KMS-11 (cell line): ENCODE data around the gene SLC6A17.

Source experiments
- H2AFZ ChIP-seq: fragments of 200-600 bp; sonication (generic); 2 replicates; pipeline ENCODE4 v1.6.1; 2016; ENCODE audit warnings: antibody characterized with exemption, mixed run types, low read depth
- H3K27ac ChIP-seq: fragments of 200-600 bp; sonication (generic); 2 replicates; pipeline ENCODE4 v1.6.1; 2016; ENCODE audit warnings: mild to moderate bottlenecking, mixed run types
- H3K27me3 ChIP-seq: fragments of 200-600 bp; sonication (generic); 2 replicates; pipeline ENCODE4 v1.6.1; 2017; ENCODE audit warnings: mild to moderate bottlenecking, low read depth, mixed run types, moderate library complexity; ENCODE audit not compliant: insufficient read depth
- H3K36me3 ChIP-seq: fragments of 200-600 bp; sonication (generic); 2 replicates; pipeline ENCODE4 v1.6.1; 2017; ENCODE audit warnings: mild to moderate bottlenecking, mixed run types; ENCODE audit not compliant: insufficient read depth
- H3K4me1 ChIP-seq: fragments of 200-600 bp; sonication (generic); 2 replicates; pipeline ENCODE4 v1.6.1; 2016; ENCODE audit warnings: mild to moderate bottlenecking, low read depth, mixed run types; ENCODE audit not compliant: poor library complexity, severe bottlenecking
- H3K4me2 ChIP-seq: fragments of 200-600 bp; sonication (generic); 2 replicates; pipeline ENCODE4 v1.7.0; 2016; ENCODE audit warnings: mild to moderate bottlenecking, mixed run types
- H3K4me3 ChIP-seq: fragments of 200-600 bp; sonication (generic); IDR thresholded peaks from 2 replicates; pipeline ENCODE4 v1.6.1; 2017; ENCODE audit warnings: low read depth, low read length, mixed read lengths; ENCODE audit not compliant: insufficient read depth
- H3K79me2 ChIP-seq: fragments of 200-600 bp; sonication (generic); 2 replicates; pipeline ENCODE4 v1.6.1; 2016; ENCODE audit warnings: low read depth, mixed run types; ENCODE audit not compliant: insufficient read depth
- H3K9ac ChIP-seq: fragments of 200-600 bp; sonication (generic); 2 replicates; pipeline ENCODE4 v1.6.1; 2016; ENCODE audit warnings: mild to moderate bottlenecking, mixed run types
- H4K20me1 ChIP-seq: fragments of 200-600 bp; sonication (generic); 2 replicates; pipeline ENCODE4 v1.6.1; 2016; ENCODE audit warnings: mild to moderate bottlenecking, mixed run types; ENCODE audit not compliant: insufficient read depth
- TF ChIP-seq, protein P1 (sequence below): fragments of 200-600 bp; sonication (generic); conservative IDR thresholded peaks from 2 replicates; pipeline ENCODE4 v1.6.1; 2017; ENCODE audit warnings: low read depth, mild to moderate bottlenecking, antibody characterized with exemption, low read length, moderate library complexity, mixed read lengths

SLC6A17 gene

DNA sequence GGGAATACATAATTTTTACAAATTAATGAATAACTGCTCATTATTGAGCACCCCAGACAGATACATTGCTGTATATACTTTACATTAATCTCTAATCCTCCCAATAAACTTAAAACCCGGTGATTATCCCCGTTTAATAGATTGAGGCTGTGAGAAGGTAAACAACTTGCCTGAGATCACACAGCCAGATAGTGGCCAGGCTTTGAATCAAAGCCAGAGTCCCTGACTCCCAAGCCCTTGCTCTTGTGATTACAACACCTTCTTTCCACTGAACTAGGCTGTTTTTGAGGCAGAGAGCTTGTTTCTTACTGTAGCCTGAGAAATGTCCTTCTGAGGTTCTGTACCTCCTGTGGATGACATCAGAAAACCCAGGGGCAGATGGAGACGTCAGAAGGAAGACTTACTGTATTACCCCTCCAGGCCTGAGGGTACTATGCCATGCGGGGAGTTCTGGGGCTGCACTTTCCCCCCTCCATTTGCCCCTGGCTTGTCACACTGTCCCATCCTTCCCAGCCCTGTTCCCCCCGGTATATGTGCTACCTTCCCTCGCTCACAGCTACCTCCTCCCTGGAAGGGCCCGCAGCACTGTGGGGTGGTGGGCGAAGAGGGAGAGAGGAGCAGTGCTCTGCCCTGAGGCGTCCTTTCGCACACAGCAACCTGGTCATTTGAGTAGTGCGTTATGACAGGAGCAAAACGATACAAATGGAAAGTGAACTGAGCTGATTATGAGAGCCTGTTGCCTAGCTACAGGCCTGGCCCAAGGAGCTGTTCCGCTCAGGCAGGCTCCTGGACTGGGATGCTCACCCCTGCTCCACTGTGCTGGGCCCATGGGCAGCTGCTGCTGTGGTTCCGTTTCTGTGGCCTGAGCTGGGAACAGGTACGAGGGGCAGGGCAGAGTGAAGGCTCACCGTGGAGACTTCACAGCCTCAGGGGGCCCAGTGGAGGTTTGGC lies 64.4 kb downstream of the SLC6A17 start:
- Histone ChIP-seq H3K4me2 (no peak overlapping the region), H3K36me3 (no peaks in the 10 kb centered on the region), H3K79me2 (no peaks in the 10 kb centered on the region), H4K20me1 (no peaks in the 10 kb centered on the region), H3K27ac (no peak overlapping the region), H3K27me3 (no peaks in the 10 kb centered on the region), H3K4me3 (no peak overlapping the region), H2AFZ (no peak overlapping the region), H3K4me1 (peaks cover under 1% of the 10 kb centered on the region), H3K9ac (no peak overlapping the region)
- TF ChIP-seq, protein P1, sequence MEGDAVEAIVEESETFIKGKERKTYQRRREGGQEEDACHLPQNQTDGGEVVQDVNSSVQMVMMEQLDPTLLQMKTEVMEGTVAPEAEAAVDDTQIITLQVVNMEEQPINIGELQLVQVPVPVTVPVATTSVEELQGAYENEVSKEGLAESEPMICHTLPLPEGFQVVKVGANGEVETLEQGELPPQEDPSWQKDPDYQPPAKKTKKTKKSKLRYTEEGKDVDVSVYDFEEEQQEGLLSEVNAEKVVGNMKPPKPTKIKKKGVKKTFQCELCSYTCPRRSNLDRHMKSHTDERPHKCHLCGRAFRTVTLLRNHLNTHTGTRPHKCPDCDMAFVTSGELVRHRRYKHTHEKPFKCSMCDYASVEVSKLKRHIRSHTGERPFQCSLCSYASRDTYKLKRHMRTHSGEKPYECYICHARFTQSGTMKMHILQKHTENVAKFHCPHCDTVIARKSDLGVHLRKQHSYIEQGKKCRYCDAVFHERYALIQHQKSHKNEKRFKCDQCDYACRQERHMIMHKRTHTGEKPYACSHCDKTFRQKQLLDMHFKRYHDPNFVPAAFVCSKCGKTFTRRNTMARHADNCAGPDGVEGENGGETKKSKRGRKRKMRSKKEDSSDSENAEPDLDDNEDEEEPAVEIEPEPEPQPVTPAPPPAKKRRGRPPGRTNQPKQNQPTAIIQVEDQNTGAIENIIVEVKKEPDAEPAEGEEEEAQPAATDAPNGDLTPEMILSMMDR: no peak

DNA sequence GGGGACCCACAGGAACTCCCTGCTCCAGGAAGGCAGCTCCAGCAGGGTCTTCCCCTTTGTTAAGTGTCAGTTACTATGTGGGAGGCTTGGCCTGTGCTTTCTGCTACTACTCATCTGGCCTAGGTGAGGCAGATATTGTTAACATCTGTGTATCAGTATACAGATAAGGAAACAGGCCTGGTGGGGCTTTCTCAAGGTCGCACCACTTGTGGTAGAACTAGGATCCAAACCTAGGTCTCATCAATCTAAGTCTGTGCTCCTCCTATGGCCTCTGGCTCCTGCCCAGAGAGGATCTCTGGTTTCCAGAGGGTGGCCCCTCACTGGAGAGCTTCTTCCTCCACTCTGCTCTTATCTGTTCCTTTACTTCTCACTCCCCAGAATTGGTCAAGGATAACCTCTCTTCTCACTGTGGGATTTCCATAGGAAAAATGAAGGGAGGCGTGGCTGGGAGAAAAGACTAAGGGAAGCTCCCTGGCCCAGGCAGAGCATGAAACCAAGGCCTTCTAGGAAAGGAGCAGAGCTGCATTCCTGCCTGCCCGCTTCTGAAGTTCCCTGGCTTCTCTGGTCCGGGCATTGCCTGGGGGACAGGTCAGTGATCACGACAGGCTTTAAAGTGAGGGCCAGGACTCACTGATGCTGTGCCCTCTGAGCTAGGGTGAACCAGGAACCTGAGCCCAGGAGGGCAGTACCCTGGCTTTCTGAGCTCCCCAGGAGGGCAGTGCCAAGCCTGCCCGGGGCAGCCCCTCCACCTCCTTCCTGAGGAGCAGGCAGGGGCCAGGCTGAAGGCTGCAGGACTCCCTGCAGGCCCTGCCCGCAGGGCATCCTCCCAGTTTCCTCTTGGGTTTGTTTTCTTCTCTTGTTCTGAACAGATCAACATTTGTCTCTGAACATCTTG lies 65.6 kb downstream of the SLC6A17 start:
- H3K4me3 ChIP-seq: no peak overlapping the region
- no peaks in the 10 kb centered on the region for H4K20me1 ChIP-seq
- H3K27me3 ChIP-seq: no peaks in the 10 kb centered on the region
- no peak overlapping the region for H3K4me2 ChIP-seq
- no peaks in the 10 kb centered on the region for H3K36me3 ChIP-seq
- TF ChIP-seq, protein P1: no peak
- no peaks in the 10 kb centered on the region for H3K79me2 ChIP-seq
- no peak overlapping the region for H2AFZ ChIP-seq
- no peak overlapping the region for H3K9ac ChIP-seq
- no peak overlapping the region for H3K27ac ChIP-seq
- no peaks in the 10 kb centered on the region for H3K4me1 ChIP-seq

DNA sequence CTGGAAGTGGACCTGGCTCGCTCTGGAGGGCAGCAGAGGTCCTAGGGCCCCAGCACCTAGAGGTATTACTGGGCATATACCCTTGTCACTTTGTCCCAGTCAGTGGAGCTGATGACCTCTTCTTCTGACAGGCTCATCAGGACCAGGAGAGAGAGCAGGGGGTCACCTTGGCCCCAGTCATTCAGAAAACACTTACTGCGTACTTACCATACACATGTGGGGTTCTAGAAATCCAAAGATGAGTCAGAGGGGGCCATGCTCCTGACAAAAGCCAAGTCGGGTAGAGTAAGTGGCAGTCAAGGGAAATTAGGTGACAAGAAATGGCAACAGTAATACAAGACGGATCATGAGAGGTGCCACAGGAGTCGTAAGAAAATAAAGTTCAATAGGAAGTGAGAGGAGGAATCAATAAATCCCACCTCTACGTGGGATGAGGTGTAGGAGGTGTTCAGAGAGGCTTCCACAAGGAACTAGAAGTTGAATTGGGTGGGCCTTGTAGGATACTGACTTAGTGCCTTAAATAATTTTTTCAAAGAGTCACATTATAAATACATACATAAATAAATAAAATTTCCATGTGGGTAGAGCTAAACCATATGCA lies 66.7 kb downstream of the SLC6A17 start:
- no peak overlapping the region for H3K9ac ChIP-seq
- no peaks in the 10 kb centered on the region for H4K20me1 ChIP-seq
- no peak overlapping the region for H3K4me3 ChIP-seq
- no peaks in the 10 kb centered on the region for H3K27me3 ChIP-seq
- H2AFZ ChIP-seq: no peak overlapping the region
- no peaks in the 10 kb centered on the region for H3K36me3 ChIP-seq
- H3K27ac ChIP-seq: no peak overlapping the region
- H3K4me1 ChIP-seq: no peaks in the 10 kb centered on the region
- H3K79me2 ChIP-seq: no peaks in the 10 kb centered on the region
- no peak overlapping the region for H3K4me2 ChIP-seq
- TF ChIP-seq, protein P1: no peak

DNA sequence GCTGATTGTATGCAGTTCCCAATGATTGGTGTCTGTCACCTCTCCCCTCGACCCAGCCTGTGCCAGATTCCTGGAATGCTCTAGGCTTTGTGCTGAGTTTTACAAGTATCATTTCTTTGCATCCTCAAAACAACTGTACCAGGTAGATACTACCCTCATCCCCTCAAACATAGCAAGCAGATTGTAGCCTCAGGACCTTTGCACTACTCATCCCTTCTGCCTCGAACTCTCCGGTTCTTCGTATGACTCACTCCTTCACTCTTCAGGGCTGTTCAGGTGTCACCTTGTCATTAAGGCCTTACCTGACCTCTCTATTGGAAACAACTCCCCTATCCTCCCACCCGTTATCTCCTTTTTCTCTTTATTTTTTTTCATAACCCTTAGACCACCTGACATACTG lies 67.8 kb downstream of the SLC6A17 start:
- Histone ChIP-seq H2AFZ (no peak overlapping the region), H3K36me3 (no peaks in the 10 kb centered on the region), H3K27me3 (no peaks in the 10 kb centered on the region), H3K27ac (no peak overlapping the region), H3K4me3 (no peak overlapping the region), H4K20me1 (no peaks in the 10 kb centered on the region), H3K4me1 (no peaks in the 10 kb centered on the region), H3K9ac (no peak overlapping the region), H3K79me2 (no peaks in the 10 kb centered on the region), H3K4me2 (no peak overlapping the region)
- TF ChIP-seq, protein P1: no peak
